SK-N-SH (cell line): Measurements from ENCODE around the gene EMX1. TPM values are rescaled to one million over a fixed set of nuclear protein-coding genes. Genes with fewer than 3 reads are reported as not detected.

Source experiments
- CTCF ChIA-PET: fragments of 300-600, 350-600 bp; formaldehyde crosslinking; extraction: SDS; loops from one replicate; lab custom pipeline; 2021; lab: Yijun Ruan, JAX
- POLR2A ChIA-PET: fragments of 350-600 bp; sonication (Branson Sonifier 250); formaldehyde crosslinking; extraction: SDS; loops from one replicate; lab custom pipeline; 2020; ENCODE audit warnings: antibody characterized with exemption, inconsistent platforms; lab: Yijun Ruan, JAX
- DNase-seq: peaks from one replicate; pipeline ENCODE4 v3.0.0; 2012
- H2AFZ ChIP-seq: fragments of 200-600 bp; sonication (generic); 2 replicates; pipeline ENCODE4 v1.8.1; 2016; ENCODE audit warnings: antibody characterized with exemption, mild to moderate bottlenecking, low read depth
- H3F3A ChIP-seq: fragments of 200-600 bp; sonication (generic); replicated peaks from 2 replicates; pipeline ENCODE3; 2016; ENCODE audit warnings: antibody characterized with exemption, mild to moderate bottlenecking; ENCODE audit not compliant: insufficient read depth
- H3K27ac ChIP-seq, 2 experiments: fragments of 200-500 bp in 1 of 2; fragments of 200-600 bp in 1 of 2; sonication (Bioruptor generic) in 1 of 2; sonication (generic), shearing (Covaris generic) in 1 of 2; 2 replicates each; pipeline versions ENCODE4 v1.5.1 to v1.6.1; 2014 to 2016; ENCODE audit warnings: low read depth in 2 of 2, inconsistent platforms in 1 of 2, low read length in 1 of 2, mild to moderate bottlenecking in 1 of 2, mixed read lengths in 1 of 2
- H3K27me3 ChIP-seq: fragments of 200-600 bp; sonication (generic), shearing (Covaris generic); 2 replicates; pipeline ENCODE4 v1.6.1; 2016; ENCODE audit warnings: mixed run types; ENCODE audit not compliant: insufficient read depth
- H3K36me3 ChIP-seq, 2 experiments: fragments of 200-500 bp in 1 of 2; fragments of 200-600 bp in 1 of 2; sonication (Bioruptor generic) in 1 of 2; sonication (generic) in 1 of 2; replicated peaks in 1 of 2; 2 replicates each; pipeline versions ENCODE3 to v1.5.1; 2014 to 2016; ENCODE audit warnings: low read length in 1 of 2, mild to moderate bottlenecking in 1 of 2; ENCODE audit not compliant: insufficient read depth in 2 of 2, control insufficient read depth in 1 of 2
- H3K4me1 ChIP-seq, 2 experiments: fragments of 200-500 bp in 1 of 2; fragments of 200-600 bp in 1 of 2; sonication (Bioruptor generic) in 1 of 2; sonication (generic), shearing (Covaris generic) in 1 of 2; 2 replicates each; pipeline versions ENCODE4 v1.5.1 to v1.6.1; 2014 to 2016; ENCODE audit warnings: low read depth in 1 of 2, low read length in 1 of 2, mixed run types in 1 of 2; ENCODE audit not compliant: insufficient read depth in 2 of 2, control insufficient read depth in 1 of 2
- H3K4me2 ChIP-seq: fragments of 200-600 bp; sonication (generic), shearing (Covaris generic); 2 replicates; pipeline ENCODE4 v1.6.1; 2017; ENCODE audit warnings: mixed run types
- H3K4me3 ChIP-seq, 2 experiments: fragments of 200-500 bp in 1 of 2; fragments of 200-600 bp in 1 of 2; sonication (Bioruptor generic) in 1 of 2; sonication (generic), shearing (Covaris generic) in 1 of 2; 2 replicates each; pipeline versions ENCODE4 v1.5.1 to v1.8.1; 2014 to 2016; ENCODE audit warnings: low read depth in 2 of 2, inconsistent platforms in 1 of 2, low read length in 1 of 2, mild to moderate bottlenecking in 1 of 2, mixed read lengths in 1 of 2, moderate library complexity in 1 of 2
- H3K79me2 ChIP-seq: fragments of 200-600 bp; sonication (generic); 2 replicates; pipeline ENCODE4 v1.8.1; 2017; ENCODE audit warnings: mild to moderate bottlenecking; ENCODE audit not compliant: insufficient read depth
- H3K9ac ChIP-seq: fragments of 200-600 bp; sonication (generic); 2 replicates; pipeline ENCODE4 v1.6.1; 2017; ENCODE audit warnings: mixed run types
- H3K9me2 ChIP-seq: fragments of 200-600 bp; sonication (generic); 2 replicates; pipeline ENCODE4 v1.6.1; 2017; ENCODE audit warnings: mixed run types
- H3K9me3 ChIP-seq: fragments of 200-600 bp; sonication (generic); 2 replicates; pipeline ENCODE4 v1.6.1; 2017; ENCODE audit warnings: mixed run types, mild to moderate bottlenecking, moderate library complexity
- H4K20me1 ChIP-seq: fragments of 200-600 bp; sonication (generic); 2 replicates; pipeline ENCODE4 v1.6.1; 2017; ENCODE audit warnings: mild to moderate bottlenecking, mixed run types; ENCODE audit not compliant: insufficient read depth
- CHD2 ChIP-seq: fragments of 150-350 bp; IDR thresholded peaks from 2 replicates; pipeline ENCODE4 v1.6.1; 2018; ENCODE audit warnings: low read length; ENCODE audit not compliant: partially characterized antibody
- ELF1 ChIP-seq: IDR thresholded peaks from 2 replicates; pipeline ENCODE4 v1.4.0; 2012
- FOSL2 ChIP-seq: IDR thresholded peaks from 2 replicates; pipeline ENCODE4 v1.4.0; 2012; ENCODE audit warnings: low read depth, mild to moderate bottlenecking, moderate library complexity, borderline replicate concordance
- FOXJ3 ChIP-seq: sonication (generic); formaldehyde crosslinking; IDR thresholded peaks from 2 replicates; pipeline ENCODE4 v1.5.1; 2020; ENCODE audit warnings: mild to moderate bottlenecking, missing genetic modification reagents
- FOXM1 ChIP-seq: IDR thresholded peaks from 2 replicates; pipeline ENCODE4 v1.4.0; 2012; ENCODE audit warnings: low read depth, mild to moderate bottlenecking
- GABPA ChIP-seq: IDR thresholded peaks from 2 replicates; pipeline ENCODE4 v1.4.0; 2012; ENCODE audit warnings: low read depth, mild to moderate bottlenecking
- GATA2 ChIP-seq: sonication (generic); formaldehyde crosslinking; IDR thresholded peaks from 2 replicates; pipeline ENCODE4 v1.5.0; 2020; ENCODE audit warnings: mild to moderate bottlenecking, missing genetic modification reagents
- JUND ChIP-seq: IDR thresholded peaks from 2 replicates; pipeline ENCODE4 v1.4.0; 2012
- NRF1 ChIP-seq: IDR thresholded peaks from 2 replicates; pipeline ENCODE4 v1.6.1; 2012; ENCODE audit warnings: low read depth, mild to moderate bottlenecking, low read length
- POLR2AphosphoS5 ChIP-seq: IDR thresholded peaks from 2 replicates; pipeline ENCODE4 v1.6.1; 2012; ENCODE audit warnings: low read depth, low read length
- RCOR1 ChIP-seq: fragments of 150-350 bp; IDR thresholded peaks from 2 replicates; pipeline ENCODE4 v1.6.1; 2017; ENCODE audit warnings: antibody characterized with exemption, low read length
- RXRA ChIP-seq: IDR thresholded peaks from 2 replicates; pipeline ENCODE4 v1.4.0; 2012; ENCODE audit warnings: low read depth, mild to moderate bottlenecking, borderline replicate concordance
- SMC3 ChIP-seq: IDR thresholded peaks from 2 replicates; pipeline ENCODE4 v1.6.1; 2012; ENCODE audit warnings: low read depth, low read length, improper control_type of control experiment
- TAF1 ChIP-seq: IDR thresholded peaks from 2 replicates; pipeline ENCODE4 v1.6.1; 2012; ENCODE audit warnings: low read depth, mild to moderate bottlenecking, low read length, moderate library complexity, borderline replicate concordance
- TCF12 ChIP-seq: IDR thresholded peaks from 2 replicates; pipeline ENCODE4 v1.4.0; 2012
- TEAD4 ChIP-seq: IDR thresholded peaks from 2 replicates; pipeline ENCODE4 v1.4.0; 2012; ENCODE audit warnings: mild to moderate bottlenecking, borderline replicate concordance; ENCODE audit not compliant: insufficient read depth
- WGBS: methylation state at CpG from one replicate; pipeline ENCODE4 v1.1.6; 2017; ENCODE audit warnings: low lambda C conversion rate; 5-methylcytosine and 5-hydroxymethylcytosine counted together
- polyA plus RNA-seq, 3 experiments: library from polyadenylated mRNA; depleted of rRNA; stranded (reverse); fragments of >200 nt; gene quantifications; 2 replicates each; pipeline ENCODE4 v1.2.3, GENCODE V29; 2012
- TF ChIP-seq, protein P1 (sequence below): IDR thresholded peaks from 2 replicates; pipeline ENCODE4 v1.4.0; 2012; ENCODE audit warnings: low read depth, borderline replicate concordance
- TF ChIP-seq, protein P2 (sequence below): fragments of 150-350 bp; IDR thresholded peaks from 2 replicates; pipeline ENCODE4 v1.6.1; 2016; ENCODE audit warnings: mild to moderate bottlenecking, low read depth, low read length
- TF ChIP-seq, protein P3 (sequence below): fragments of 200-600 bp; sonication (generic); IDR thresholded peaks from 2 replicates; pipeline ENCODE4 v1.6.1; 2017; ENCODE audit warnings: antibody characterized with exemption, mild to moderate bottlenecking, moderate library complexity

EMX1 gene
- polyA plus RNA-seq, 1 of the 3 experiments (the other 2 are of a cell fraction) = not detected

DNA sequence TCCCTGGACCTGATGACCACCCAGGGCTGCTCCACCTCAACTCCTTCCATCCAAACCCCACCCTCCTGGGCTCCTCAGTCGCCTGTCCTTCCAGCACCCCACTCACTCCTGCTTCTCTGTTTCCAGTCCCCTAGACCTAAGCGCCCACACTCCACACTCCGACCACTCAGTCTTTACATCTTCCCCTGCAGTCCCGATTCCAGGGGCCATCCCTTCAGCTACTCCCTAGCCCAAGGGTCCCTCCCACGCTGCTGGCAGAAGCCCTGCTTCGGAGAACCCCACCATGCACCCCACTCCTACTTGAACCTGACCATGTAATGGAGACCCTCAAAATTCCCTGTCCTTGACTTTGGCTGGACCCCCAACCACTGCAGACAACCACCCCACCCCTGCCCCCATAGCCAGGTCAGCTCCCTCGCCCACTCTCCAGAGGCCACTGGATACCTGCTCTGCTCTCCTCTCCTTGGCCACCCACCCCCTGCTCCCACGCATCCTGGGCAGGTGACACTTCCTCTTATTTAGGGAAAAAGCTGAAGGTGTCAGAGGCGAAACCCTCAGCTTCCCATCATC, 28.2 kb downstream of the EMX1 start:
- Histone ChIP-seq H3K9ac (no peak overlapping the region), H3K9me2 (no peaks in the 10 kb centered on the region), H3K36me3 (no peaks in the 10 kb centered on the region), H3K27ac (no peak overlapping the region), H3K79me2 (no peaks in the 10 kb centered on the region), H3K9me3 (no peaks in the 10 kb centered on the region), H3F3A (no peaks in the 10 kb centered on the region), H3K4me1 (no peaks in the 10 kb centered on the region), H4K20me1 (no peaks in the 10 kb centered on the region), H2AFZ (no peak overlapping the region), H3K27me3 (no peaks in the 10 kb centered on the region), H3K4me3 (no peak overlapping the region), H3K4me2 (no peak overlapping the region)
- ChIA-PET CTCF (interaction anchor here (1.9 to 4.1 kb wide), 3 partner anchors 10 to 52 kb away, joined by 5 to 13 read pairs (median 9); no protein-coding TSS in a partner anchor), POLR2A (no interaction called here)
- 89% methylated on average over 9 of the region's 9 CpGs for WGBS
- TF ChIP-seq, protein P1, sequence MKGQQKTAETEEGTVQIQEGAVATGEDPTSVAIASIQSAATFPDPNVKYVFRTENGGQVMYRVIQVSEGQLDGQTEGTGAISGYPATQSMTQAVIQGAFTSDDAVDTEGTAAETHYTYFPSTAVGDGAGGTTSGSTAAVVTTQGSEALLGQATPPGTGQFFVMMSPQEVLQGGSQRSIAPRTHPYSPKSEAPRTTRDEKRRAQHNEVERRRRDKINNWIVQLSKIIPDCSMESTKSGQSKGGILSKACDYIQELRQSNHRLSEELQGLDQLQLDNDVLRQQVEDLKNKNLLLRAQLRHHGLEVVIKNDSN = no peak
- no peak for TF ChIP-seq FOXJ3 (CRISPR knock-in tag)
- no peak for TF ChIP-seq NRF1
- TF ChIP-seq, protein P2, sequence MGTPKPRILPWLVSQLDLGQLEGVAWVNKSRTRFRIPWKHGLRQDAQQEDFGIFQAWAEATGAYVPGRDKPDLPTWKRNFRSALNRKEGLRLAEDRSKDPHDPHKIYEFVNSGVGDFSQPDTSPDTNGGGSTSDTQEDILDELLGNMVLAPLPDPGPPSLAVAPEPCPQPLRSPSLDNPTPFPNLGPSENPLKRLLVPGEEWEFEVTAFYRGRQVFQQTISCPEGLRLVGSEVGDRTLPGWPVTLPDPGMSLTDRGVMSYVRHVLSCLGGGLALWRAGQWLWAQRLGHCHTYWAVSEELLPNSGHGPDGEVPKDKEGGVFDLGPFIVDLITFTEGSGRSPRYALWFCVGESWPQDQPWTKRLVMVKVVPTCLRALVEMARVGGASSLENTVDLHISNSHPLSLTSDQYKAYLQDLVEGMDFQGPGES = no peak
- TF ChIP-seq TCF12 = no peak
- no peak for TF ChIP-seq ELF1
- TF ChIP-seq FOXM1 = no peak
- no peak for TF ChIP-seq SMC3
- TF ChIP-seq TEAD4 = no peak
- no peak for TF ChIP-seq GATA2 (CRISPR knock-in tag)
- TF ChIP-seq, protein P3, sequence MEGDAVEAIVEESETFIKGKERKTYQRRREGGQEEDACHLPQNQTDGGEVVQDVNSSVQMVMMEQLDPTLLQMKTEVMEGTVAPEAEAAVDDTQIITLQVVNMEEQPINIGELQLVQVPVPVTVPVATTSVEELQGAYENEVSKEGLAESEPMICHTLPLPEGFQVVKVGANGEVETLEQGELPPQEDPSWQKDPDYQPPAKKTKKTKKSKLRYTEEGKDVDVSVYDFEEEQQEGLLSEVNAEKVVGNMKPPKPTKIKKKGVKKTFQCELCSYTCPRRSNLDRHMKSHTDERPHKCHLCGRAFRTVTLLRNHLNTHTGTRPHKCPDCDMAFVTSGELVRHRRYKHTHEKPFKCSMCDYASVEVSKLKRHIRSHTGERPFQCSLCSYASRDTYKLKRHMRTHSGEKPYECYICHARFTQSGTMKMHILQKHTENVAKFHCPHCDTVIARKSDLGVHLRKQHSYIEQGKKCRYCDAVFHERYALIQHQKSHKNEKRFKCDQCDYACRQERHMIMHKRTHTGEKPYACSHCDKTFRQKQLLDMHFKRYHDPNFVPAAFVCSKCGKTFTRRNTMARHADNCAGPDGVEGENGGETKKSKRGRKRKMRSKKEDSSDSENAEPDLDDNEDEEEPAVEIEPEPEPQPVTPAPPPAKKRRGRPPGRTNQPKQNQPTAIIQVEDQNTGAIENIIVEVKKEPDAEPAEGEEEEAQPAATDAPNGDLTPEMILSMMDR = no peak
- no peak for TF ChIP-seq TAF1
- TF ChIP-seq GABPA = no peak
- TF ChIP-seq RCOR1 = no peak
- no peak for TF ChIP-seq JUND
- no peak for TF ChIP-seq RXRA
- no peak for TF ChIP-seq CHD2
- TF ChIP-seq POLR2AphosphoS5 = no peak
- no peak for TF ChIP-seq FOSL2
- no peak for DNase-seq
